K562 treated with DMSO at 1 percent for 48 hours (cell line): Measurements from ENCODE around the gene CARD6. TPM values are rescaled to one million over a fixed set of nuclear protein-coding genes. Genes with fewer than 3 reads are reported as not detected.

ENCODE experiments used
- total RNA-seq: library from RNA; unstranded; fragments of 300-600 nt; gene quantifications from 2 replicates; pipeline ENCODE4 v1.2.3, GENCODE V29; 2022; ENCODE audit warnings: low replicate concordance; ENCODE audit errors: extremely low read depth

Gene CARD6, protein sequence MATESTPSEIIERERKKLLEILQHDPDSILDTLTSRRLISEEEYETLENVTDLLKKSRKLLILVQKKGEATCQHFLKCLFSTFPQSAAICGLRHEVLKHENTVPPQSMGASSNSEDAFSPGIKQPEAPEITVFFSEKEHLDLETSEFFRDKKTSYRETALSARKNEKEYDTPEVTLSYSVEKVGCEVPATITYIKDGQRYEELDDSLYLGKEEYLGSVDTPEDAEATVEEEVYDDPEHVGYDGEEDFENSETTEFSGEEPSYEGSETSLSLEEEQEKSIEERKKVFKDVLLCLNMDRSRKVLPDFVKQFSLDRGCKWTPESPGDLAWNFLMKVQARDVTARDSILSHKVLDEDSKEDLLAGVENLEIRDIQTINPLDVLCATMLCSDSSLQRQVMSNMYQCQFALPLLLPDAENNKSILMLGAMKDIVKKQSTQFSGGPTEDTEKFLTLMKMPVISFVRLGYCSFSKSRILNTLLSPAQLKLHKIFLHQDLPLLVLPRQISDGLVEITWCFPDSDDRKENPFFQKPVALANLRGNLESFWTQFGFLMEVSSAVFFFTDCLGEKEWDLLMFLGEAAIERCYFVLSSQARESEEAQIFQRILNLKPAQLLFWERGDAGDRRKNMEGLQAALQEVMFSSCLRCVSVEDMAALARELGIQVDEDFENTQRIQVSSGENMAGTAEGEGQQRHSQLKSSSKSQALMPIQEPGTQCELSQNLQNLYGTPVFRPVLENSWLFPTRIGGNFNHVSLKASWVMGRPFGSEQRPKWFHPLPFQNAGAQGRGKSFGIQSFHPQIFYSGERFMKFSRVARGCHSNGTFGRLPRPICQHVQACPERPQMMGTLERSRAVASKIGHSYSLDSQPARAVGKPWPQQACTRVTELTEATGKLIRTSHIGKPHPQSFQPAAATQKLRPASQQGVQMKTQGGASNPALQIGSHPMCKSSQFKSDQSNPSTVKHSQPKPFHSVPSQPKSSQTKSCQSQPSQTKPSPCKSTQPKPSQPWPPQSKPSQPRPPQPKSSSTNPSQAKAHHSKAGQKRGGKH
- total RNA-seq, result not detected in 2 replicates

DNA sequence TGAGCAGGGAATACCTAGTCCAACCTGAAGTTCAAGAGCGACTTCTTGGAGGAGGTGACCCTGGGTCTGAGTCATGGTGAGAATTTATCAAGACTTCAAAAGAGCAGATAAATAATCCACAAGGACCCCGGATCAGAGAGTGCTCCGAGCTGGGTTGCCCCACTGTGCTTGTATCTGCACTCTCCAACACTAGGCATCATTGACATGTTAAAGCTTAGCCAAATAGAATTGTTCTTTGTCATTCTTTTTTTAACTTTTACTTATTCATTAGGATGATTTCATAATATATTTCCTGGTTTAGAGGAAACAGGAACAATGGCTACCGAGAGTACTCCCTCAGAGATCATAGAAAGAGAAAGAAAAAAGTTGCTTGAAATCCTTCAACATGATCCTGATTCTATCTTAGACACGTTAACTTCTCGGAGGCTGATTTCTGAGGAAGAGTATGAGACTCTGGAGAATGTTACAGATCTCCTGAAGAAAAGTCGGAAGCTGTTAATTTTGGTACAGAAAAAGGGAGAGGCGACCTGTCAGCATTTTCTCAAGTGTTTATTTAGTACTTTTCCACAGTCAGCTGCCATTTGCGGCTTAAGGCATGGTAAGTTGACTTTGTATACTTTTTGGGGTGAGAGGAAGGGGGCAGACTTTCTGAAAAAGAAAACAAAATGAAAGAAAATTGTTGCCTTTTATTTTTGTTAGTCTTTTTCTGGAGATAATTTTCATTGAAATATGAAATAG lies at the start of gene CARD6:
TSS of gene CARD6 (plus strand) at position 300 of the 738 bp plus-strand sequence. CDS start at position 316, 16 bp downstream.

DNA sequence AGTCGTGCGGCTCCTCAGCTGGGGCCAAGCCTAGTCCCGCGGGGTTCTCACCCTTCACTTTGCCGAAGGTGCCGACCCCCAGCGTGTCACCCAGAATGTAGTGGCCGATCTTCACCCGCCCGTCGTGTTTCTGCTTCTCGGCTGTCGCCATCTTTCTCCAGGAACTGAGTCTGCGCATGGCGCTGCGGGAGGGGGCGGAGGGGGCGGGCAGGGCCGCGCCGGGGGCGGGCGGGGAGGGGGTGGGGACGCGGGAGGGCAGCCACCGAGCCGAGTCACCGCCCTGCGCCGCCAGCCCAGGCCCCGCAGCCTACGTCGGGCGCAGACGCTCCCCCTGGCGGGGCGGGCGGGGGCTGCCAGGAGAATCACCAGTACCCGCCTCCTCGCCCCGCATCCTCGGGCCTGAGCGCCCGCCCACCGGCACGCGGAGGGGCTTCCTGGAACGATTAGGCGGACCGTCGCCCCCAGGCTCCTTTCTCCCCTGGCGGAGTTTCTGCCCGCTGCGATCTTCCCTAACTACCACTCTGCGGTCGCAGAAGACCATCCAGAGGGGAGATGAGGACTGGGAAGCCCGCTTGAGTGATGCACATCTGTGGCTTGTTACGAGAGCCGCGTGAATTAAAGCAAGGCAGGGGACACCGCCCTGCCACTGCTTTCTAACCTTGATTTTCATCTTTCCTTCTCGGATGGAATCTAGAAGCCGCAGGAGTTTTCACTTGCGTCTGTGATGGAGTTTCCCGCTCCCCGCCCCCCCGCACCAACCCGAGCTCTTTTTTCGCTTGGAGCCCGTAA lies 43.0 kb upstream of the CARD6 start, which contains the start of gene PRKAA1:
TSS of gene PRKAA1 (minus strand) at position 363 of the 789 bp plus-strand sequence. CDS start at position 178, 185 bp downstream.

DNA sequence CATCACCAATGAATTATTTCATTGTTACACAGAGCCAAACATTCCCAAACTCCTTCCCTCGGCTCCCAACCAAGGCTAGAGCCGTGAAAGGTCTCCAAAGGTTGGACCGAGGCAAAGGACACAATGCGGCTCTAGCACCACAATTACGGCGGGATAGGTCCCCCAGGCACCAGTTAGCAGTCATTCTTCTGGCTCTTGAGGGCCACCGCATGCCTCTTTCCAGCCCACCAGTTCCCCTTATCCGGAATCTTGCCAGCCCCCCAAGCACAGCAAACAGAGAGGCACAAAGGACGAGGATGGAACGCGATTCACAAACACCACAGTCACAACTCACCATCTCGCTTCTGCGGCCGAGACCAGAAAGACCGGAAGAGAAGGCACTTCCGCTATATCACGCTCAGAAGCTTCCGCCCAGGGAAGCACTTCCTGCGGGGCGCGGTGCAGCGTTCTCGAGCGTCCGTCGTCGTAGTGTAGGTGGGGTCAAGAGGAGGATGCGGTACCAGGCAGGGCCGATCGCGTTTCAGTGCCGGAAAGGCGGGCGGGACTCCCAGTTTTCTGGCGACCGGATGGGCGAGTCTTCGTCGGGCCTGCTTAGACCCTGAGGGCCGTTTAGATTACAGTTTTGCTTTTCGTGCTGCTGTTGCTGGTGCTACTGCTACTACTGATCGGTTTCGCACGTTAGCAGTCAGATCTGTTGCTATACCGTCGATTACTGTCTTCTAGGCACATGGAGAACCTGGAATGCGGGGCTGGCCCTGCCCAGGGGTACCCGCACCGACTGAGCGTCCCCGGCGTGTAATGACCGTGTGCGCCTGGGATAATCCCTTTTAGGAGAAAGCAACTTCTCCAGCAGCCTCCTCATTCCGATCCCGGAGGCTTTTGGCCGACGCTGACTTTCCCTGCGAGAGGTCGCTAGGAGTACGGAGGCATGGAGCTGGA lies 6.0 kb upstream of the CARD6 start, which contains the start of gene RPL37:
TSS of gene RPL37 (minus strand) at position 374 of the 939 bp plus-strand sequence. CDS start at position 337, 37 bp downstream.

DNA sequence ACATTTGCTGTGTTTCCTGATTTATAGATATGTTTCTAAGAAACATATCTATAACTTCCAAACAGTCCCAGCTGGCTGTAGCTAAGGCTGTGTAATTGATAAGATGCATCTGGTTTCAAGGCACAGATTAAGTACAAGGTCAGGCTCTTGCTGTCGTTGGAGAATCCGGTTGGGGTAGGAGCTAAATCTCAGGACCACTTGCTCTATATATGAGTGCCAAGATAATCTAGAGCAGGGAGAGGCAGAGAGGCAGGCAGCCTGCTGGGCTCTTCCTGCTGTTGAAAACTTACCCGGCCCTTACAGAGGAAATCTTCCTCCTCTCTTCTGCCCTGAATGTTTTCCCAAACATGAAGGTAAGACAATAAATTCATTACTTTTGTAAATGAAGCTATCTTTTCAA lies 68.1 kb downstream of the CARD6 start, which contains the start of gene C7:
TSS of gene C7 (plus strand) at position 234 of the 400 bp plus-strand sequence. CDS start at position 348, 114 bp downstream.

Other genes starting within 250 kb of the CARD6 start
- not detected in 2 replicates for gene PTGER4, start 161.5 kb upstream of the CARD6 start, total RNA-seq
- gene TTC33, start 85.4 kb upstream of the CARD6 start, total RNA-seq, result not detected in 2 replicates
- not detected in 2 replicates for gene PRKAA1, start 43.0 kb upstream of the CARD6 start, total RNA-seq
- gene RPL37, start 6.1 kb upstream of the CARD6 start, total RNA-seq, result 2,015 TPM in 1 of 2 replicates, not detected in the other
- gene C7, start 68.1 kb downstream of the CARD6 start, total RNA-seq, result not detected in 2 replicates
- not detected in 2 replicates for gene MROH2B, start 230.0 kb downstream of the CARD6 start, total RNA-seq